ENCODE results near the gene POU6F2. TPM values are rescaled to one million over a fixed set of nuclear protein-coding genes. Genes with fewer than 3 reads are reported as not detected.

POU6F2 gene
- total and polyA plus RNA-seq, 2 donors (not counting 1 experiment from before 2014, with no cell fraction given) = 0.47 TPM; not detected in 1

DNA sequence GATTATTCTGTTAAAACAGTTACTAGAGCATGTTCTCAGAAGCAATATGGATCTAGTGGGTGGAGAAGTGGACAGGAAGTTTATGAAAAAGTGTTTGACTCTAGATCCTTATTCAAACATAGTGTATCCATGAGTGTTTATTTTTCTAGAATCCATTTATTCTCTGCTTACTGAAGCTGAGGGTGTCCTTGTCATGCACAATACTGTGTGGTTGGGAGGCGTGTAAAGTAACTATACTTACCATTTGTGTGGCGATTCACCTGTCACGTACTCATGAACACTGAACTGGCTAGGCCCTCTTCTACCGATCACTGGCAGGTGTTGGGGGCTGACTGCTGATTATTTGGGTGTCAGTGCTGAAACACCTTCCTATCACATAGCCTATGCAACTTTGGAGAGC is 74.0 kb downstream of the POU6F2 start:
- Histone ChIP-seq H2AFZ (ENCODE audit: insufficient read depth, low read depth, low read length, poor library complexity, severe bottlenecking) (no peak overlapping the region), H3K9ac (ENCODE audit: low read length) (no peak overlapping the region), H3K4me3 (ENCODE audit: control extremely low read depth in 1 of 5, extremely low read depth in 1 of 5, insufficient read depth in 1 of 5, low read depth in 2 of 5, low read length in 4 of 5) (no peak overlapping the region), H3K4me2 (replicated peaks; ENCODE audit: low read depth, low read length, poor library complexity, severe bottlenecking) (no peak overlapping the region), H3K27me3 (replicated peaks in 1 of 4; ENCODE audit: control extremely low read depth in 1 of 4, control insufficient read depth in 3 of 4, insufficient read depth in 4 of 4, low read length in 3 of 4) (no peaks in the 10 kb centered on the region), H4K20me1 (ENCODE audit: control insufficient read depth, insufficient read depth, low read length, poor library complexity, severe bottlenecking) (no peaks in the 10 kb centered on the region), H3K4me1 (ENCODE audit: control insufficient read depth in 2 of 2, insufficient read depth in 2 of 2, low read length in 2 of 2) (no peaks in the 10 kb centered on the region), H3K27ac (ENCODE audit: low read length in 2 of 2) (no peak overlapping the region), H3K79me2 (ENCODE audit: control insufficient read depth, insufficient read depth, low read length) (no peaks in the 10 kb centered on the region), H3K36me3 (replicated peaks in 1 of 2; ENCODE audit: control extremely low read depth in 1 of 2, control insufficient read depth in 1 of 2, extremely low read depth in 1 of 2, insufficient read depth in 2 of 2, low read length in 1 of 2) (no peaks in the 10 kb centered on the region), H3K9me3 (ENCODE audit: control extremely low read depth in 1 of 3, control insufficient read depth in 2 of 3, insufficient read depth in 1 of 3, low read length in 2 of 3) (peaks cover 0 to 2% (median 0%) of the 10 kb centered on the region in 3 donors)
- ChIA-PET CTCF (no interaction called here), POLR2A (no interaction called here)
- peaks cover 7% of the 10 kb centered on the region for H3K27me3 Mint-ChIP-seq
- H3K9me3 Mint-ChIP-seq (ENCODE audit: insufficient read depth) = no peaks in the 10 kb centered on the region
- no peak overlapping the region for H3K4me3 Mint-ChIP-seq
- H3K4me1 Mint-ChIP-seq = no peaks in the 10 kb centered on the region
- DNase-seq (no peak), ATAC-seq (ENCODE audit: low read depth) (no peak)
- H3K27ac Mint-ChIP-seq = no peak overlapping the region
- 92% methylated on average over 2 of the region's 4 CpGs for WGBS (ENCODE audit: insufficient coverage)
- TF ChIP-seq, protein P1, sequence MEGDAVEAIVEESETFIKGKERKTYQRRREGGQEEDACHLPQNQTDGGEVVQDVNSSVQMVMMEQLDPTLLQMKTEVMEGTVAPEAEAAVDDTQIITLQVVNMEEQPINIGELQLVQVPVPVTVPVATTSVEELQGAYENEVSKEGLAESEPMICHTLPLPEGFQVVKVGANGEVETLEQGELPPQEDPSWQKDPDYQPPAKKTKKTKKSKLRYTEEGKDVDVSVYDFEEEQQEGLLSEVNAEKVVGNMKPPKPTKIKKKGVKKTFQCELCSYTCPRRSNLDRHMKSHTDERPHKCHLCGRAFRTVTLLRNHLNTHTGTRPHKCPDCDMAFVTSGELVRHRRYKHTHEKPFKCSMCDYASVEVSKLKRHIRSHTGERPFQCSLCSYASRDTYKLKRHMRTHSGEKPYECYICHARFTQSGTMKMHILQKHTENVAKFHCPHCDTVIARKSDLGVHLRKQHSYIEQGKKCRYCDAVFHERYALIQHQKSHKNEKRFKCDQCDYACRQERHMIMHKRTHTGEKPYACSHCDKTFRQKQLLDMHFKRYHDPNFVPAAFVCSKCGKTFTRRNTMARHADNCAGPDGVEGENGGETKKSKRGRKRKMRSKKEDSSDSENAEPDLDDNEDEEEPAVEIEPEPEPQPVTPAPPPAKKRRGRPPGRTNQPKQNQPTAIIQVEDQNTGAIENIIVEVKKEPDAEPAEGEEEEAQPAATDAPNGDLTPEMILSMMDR (IDR thresholded peaks at IDR 0.05) = no peak
- TF ChIP-seq EZH2 (IDR thresholded peaks at IDR 0.05; ENCODE audit: borderline replicate concordance, insufficient read depth, low read depth, low read length, poor library complexity, severe bottlenecking) = no peak
- intact Hi-C loops (cut with micrococcal nuclease) = no loop called here

DNA sequence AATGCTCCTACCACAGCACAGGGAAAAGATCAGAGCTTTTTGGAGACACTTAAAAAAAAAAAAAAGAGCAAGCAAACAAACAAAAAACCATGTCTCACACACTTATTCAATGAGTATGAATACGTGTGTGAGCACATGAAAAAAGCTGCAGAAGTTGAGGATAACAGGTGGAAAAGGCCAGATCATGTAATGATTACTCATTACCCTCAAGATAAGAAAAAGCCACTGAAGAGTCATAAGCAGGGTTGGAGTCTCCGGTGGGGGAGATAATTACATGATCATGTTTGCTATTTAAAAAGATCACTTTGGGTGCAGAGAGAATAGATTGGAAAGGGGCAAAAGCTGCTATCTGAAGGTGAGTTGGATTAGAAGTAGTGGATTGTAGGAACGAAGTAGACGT is 77.0 kb downstream of the POU6F2 start:
- intact Hi-C loops (cut with micrococcal nuclease) = no loop called here
- Mint-ChIP-seq H3K27me3 (peaks cover 7% of the 10 kb centered on the region), H3K27ac (no peak overlapping the region)

More for the DNA sequence above, 77.0 kb downstream of the POU6F2 start:
- WGBS (ENCODE audit: insufficient coverage) = 100% methylated on average over 2 of the region's 4 CpGs
- DNase-seq (no peak), ATAC-seq (ENCODE audit: low read depth) (no peak)
- no peak overlapping the region for H3K4me3 Mint-ChIP-seq
- Histone ChIP-seq H3K27ac (ENCODE audit: low read length in 2 of 2) (no peak overlapping the region), H3K36me3 (replicated peaks in 1 of 2; ENCODE audit: control extremely low read depth in 1 of 2, control insufficient read depth in 1 of 2, extremely low read depth in 1 of 2, insufficient read depth in 2 of 2, low read length in 1 of 2) (no peaks in the 10 kb centered on the region), H3K79me2 (ENCODE audit: control insufficient read depth, insufficient read depth, low read length) (no peaks in the 10 kb centered on the region), H3K27me3 (replicated peaks in 1 of 4; ENCODE audit: control extremely low read depth in 1 of 4, control insufficient read depth in 3 of 4, insufficient read depth in 4 of 4, low read length in 3 of 4) (no peaks in the 10 kb centered on the region), H3K4me3 (ENCODE audit: control extremely low read depth in 1 of 5, extremely low read depth in 1 of 5, insufficient read depth in 1 of 5, low read depth in 2 of 5, low read length in 4 of 5) (no peak overlapping the region), H2AFZ (ENCODE audit: insufficient read depth, low read depth, low read length, poor library complexity, severe bottlenecking) (no peak overlapping the region), H3K9me3 (ENCODE audit: control extremely low read depth in 1 of 3, control insufficient read depth in 2 of 3, insufficient read depth in 1 of 3, low read length in 2 of 3) (peaks cover 0 to 2% (median 0%) of the 10 kb centered on the region in 3 donors), H3K4me1 (ENCODE audit: control insufficient read depth in 2 of 2, insufficient read depth in 2 of 2, low read length in 2 of 2) (no peaks in the 10 kb centered on the region), H3K4me2 (replicated peaks; ENCODE audit: low read depth, low read length, poor library complexity, severe bottlenecking) (no peak overlapping the region), H3K9ac (ENCODE audit: low read length) (no peak overlapping the region), H4K20me1 (ENCODE audit: control insufficient read depth, insufficient read depth, low read length, poor library complexity, severe bottlenecking) (no peaks in the 10 kb centered on the region)
- ChIA-PET POLR2A (no interaction called here), CTCF (no interaction called here)
- TF ChIP-seq, protein P1 (IDR thresholded peaks at IDR 0.05) = no peak
- no peak for TF ChIP-seq EZH2 (IDR thresholded peaks at IDR 0.05; ENCODE audit: borderline replicate concordance, insufficient read depth, low read depth, low read length, poor library complexity, severe bottlenecking)
- H3K4me1 Mint-ChIP-seq = no peaks in the 10 kb centered on the region
- peaks cover 3% of the 10 kb centered on the region for H3K9me3 Mint-ChIP-seq (ENCODE audit: insufficient read depth)
